GM19397 (cell line): ENCODE measurements around the gene FOLH1.
"Not testable (repeated sequence)": the region's sequence is repeated elsewhere in the genome, so short reads cannot be mapped to it uniquely, and the experiment has no call there.

Experiments used
- ATAC-seq: cut with Tn5 transposase; IDR thresholded peaks from one replicate; pipeline ENCODE4 v1.9.1; 2021; ENCODE audit warnings: mild to moderate bottlenecking, moderate library complexity; ENCODE audit not compliant: unreplicated experiment

The FOLH1 gene

GRCh38 chr11:49184756-49185155 lies 23.6 kb downstream of the FOLH1 start:
- not testable (repeated sequence) for ATAC-seq

- not testable (repeated sequence) for ATAC-seq
Observed at GRCh38 chr11:49177936-49178335, 30.5 kb downstream of the FOLH1 start.

GRCh38 chr11:49175378-49175777 lies 33.0 kb downstream of the FOLH1 start:
- ATAC-seq: not testable (repeated sequence)

GRCh38 chr11:49174691-49175366 lies 33.6 kb downstream of the FOLH1 start:
- not testable (repeated sequence) for ATAC-seq

- ATAC-seq: not testable (repeated sequence)
Observed at GRCh38 chr11:49171613-49172012, 36.8 kb downstream of the FOLH1 start.

GRCh38 chr11:49169579-49169978 lies 38.8 kb downstream of the FOLH1 start:
- not testable (repeated sequence) for ATAC-seq

GRCh38 chr11:49168992-49169391 lies 39.4 kb downstream of the FOLH1 start:
- not testable (repeated sequence) for ATAC-seq

- no peak for ATAC-seq
Observed at GRCh38 chr11:49151211-49151610, 57.2 kb downstream of the FOLH1 start.

GRCh38 chr11:49102356-49102755 lies 106.0 kb downstream of the FOLH1 start:
- not testable (repeated sequence) for ATAC-seq
